Testis (tissue), 5 donors: ENCODE measurements around the gene SLC6A19. TPM values are rescaled to one million over a fixed set of nuclear protein-coding genes. Genes with fewer than 3 reads are reported as not detected.

Source experiments
- DNase-seq: peaks from one replicate; pipeline ENCODE4 v3.0.0-alpha.2; 2019
- H3K27ac ChIP-seq, 2 donors: fragments of 200-600 bp; sonication (generic); one replicate each; pipeline ENCODE4 v1.5.1; 2019
- H3K27me3 ChIP-seq: fragments of 200-600 bp; sonication (generic); one replicate; pipeline ENCODE4 v1.5.1; 2019
- H3K36me3 ChIP-seq: fragments of 200-600 bp; sonication (generic); one replicate; pipeline ENCODE4 v1.5.1; 2017; ENCODE audit warnings: low read depth; ENCODE audit errors: missing control alignments
- H3K4me1 ChIP-seq: fragments of 200-600 bp; sonication (generic); one replicate; pipeline ENCODE4 v1.5.1; 2019
- H3K4me3 ChIP-seq, 2 donors: fragments of 200-600 bp; sonication (generic); one replicate each; pipeline ENCODE4 v1.5.1; 2017 to 2019
- H3K9me3 ChIP-seq: fragments of 200-600 bp; sonication (generic); one replicate; pipeline ENCODE4 v1.5.1; 2017
- POLR2A ChIP-seq: fragments of 450-650 bp; IDR thresholded peaks from one replicate; pipeline ENCODE4 v1.6.1; 2017; ENCODE audit warnings: antibody characterized with exemption, mild to moderate bottlenecking, moderate library complexity
- WGBS, 2 donors: methylation state at CpG; one replicate each; pipeline ENCODE4 v1.1.5; 2018; 5-methylcytosine and 5-hydroxymethylcytosine counted together
- intact Hi-C: fragments of 100-400 bp; cut with DNase I; formaldehyde crosslinking; loops from one replicate; pipeline ENCODE4 v1.15.1; 2023; ENCODE audit warnings: low total_unique reads
- long read RNA-seq, 2 donors: transcript quantifications; one replicate each; lab custom pipeline, GENCODE V29; 2026
- polyA plus RNA-seq: library from polyadenylated mRNA; stranded (reverse); fragments of 350-450 nt; fragmentation: Illumina TruSeq; extraction: RNeasy Lipid Tissue Mini Kit (QIAGEN cat#74804); gene quantifications from one replicate; pipeline ENCODE4 v1.2.3, GENCODE V29; 2014; ENCODE audit warnings: low read depth, low replicate concordance; ENCODE audit not compliant: insufficient read depth
- total RNA-seq, 2 donors: library from RNA; depleted of rRNA; stranded (reverse); fragments of >200 nt; gene quantifications; one replicate each; pipeline ENCODE4 v1.2.3, GENCODE V29; 2016
- TF ChIP-seq, protein P1 (sequence below), 3 experiments: fragments of 450-650 bp in 2 of 3; fragments of 200-600 bp in 1 of 3; sonication (generic) in 1 of 3; IDR thresholded peaks; one replicate each; pipeline ENCODE4 v1.5.1; 2016 to 2019; ENCODE audit warnings: antibody characterized with exemption in 3 of 3, mild to moderate bottlenecking in 2 of 3, moderate library complexity in 1 of 3

The SLC6A19 gene
- total RNA-seq (under 1 TPM; 0.16 to 0.68 TPM), polyA plus RNA-seq (0.28 TPM)
- long read RNA-seq, donor 1 = 0 reads
- long read RNA-seq, donor 2 = 0 reads

DNA sequence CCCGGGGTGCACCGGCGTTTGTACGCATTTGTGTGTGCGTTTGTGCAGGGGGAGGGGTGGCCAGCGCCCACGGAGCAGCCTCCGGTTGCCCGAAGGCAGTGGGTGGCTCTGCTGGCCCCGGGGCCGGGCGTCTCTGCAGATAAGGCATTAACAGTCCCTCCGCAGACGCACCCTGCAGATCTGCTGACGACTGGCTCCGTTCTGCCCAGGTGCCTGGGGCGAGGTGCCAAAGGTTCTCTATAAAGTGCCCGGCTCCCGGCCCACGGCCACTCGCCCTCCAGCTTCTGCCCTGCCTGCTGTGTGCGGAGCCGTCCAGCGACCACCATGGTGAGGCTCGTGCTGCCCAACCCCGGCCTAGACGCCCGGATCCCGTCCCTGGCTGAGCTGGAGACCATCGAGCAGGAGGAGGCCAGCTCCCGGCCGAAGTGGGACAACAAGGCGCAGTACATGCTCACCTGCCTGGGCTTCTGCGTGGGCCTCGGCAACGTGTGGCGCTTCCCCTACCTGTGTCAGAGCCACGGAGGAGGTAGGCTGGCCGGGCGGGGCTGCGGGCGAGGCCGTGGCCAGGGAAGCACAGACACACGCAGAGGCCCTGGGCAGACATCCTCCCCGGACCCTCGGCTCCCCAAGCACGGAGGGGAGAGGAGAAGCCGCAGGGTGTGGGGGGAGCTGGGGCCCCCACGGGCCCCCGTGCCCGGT lies at the start of gene SLC6A19:
SLC6A19 (plus strand) TSS at position 269 of the 699 bp plus-strand sequence; CDS start at position 325, 56 bp downstream.
- no peak within 1 kb of the TSS for H3K27ac ChIP-seq
- 76% methylated on average over 48 of the region's 51 CpGs; no CpG with 5 or more reads in 1 of the 2 donors for WGBS, 2 donors
- no peaks in the 10 kb centered on the region for H3K36me3 ChIP-seq
- intact Hi-C loops = no loop called here
- no peaks in the 10 kb centered on the region for H3K27me3 ChIP-seq
- TF ChIP-seq POLR2A = no peak
- TF ChIP-seq, protein P1, sequence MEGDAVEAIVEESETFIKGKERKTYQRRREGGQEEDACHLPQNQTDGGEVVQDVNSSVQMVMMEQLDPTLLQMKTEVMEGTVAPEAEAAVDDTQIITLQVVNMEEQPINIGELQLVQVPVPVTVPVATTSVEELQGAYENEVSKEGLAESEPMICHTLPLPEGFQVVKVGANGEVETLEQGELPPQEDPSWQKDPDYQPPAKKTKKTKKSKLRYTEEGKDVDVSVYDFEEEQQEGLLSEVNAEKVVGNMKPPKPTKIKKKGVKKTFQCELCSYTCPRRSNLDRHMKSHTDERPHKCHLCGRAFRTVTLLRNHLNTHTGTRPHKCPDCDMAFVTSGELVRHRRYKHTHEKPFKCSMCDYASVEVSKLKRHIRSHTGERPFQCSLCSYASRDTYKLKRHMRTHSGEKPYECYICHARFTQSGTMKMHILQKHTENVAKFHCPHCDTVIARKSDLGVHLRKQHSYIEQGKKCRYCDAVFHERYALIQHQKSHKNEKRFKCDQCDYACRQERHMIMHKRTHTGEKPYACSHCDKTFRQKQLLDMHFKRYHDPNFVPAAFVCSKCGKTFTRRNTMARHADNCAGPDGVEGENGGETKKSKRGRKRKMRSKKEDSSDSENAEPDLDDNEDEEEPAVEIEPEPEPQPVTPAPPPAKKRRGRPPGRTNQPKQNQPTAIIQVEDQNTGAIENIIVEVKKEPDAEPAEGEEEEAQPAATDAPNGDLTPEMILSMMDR (IDR thresholded peaks at IDR 0.05) = no peak
- no peak within 1 kb of the TSS for H3K4me3 ChIP-seq
- DNase-seq = no peak
- peaks cover 9% of the 10 kb centered on the region for H3K4me1 ChIP-seq
- H3K9me3 ChIP-seq = no peaks in the 10 kb centered on the region

- no peaks in the 10 kb centered on the region for H3K36me3 ChIP-seq
- intact Hi-C loops = no loop called here
- H3K9me3 ChIP-seq = no peaks in the 10 kb centered on the region
- TF ChIP-seq, protein P1 (IDR thresholded peaks at IDR 0.05) = no peak
- TF ChIP-seq POLR2A = no peak
- no peaks in the 10 kb centered on the region for H3K27me3 ChIP-seq
- peaks cover 11% of the 10 kb centered on the region for H3K4me1 ChIP-seq
- no peak overlapping the region for H3K4me3 ChIP-seq
- no peak for DNase-seq
- no peak overlapping the region for H3K27ac ChIP-seq
- 74 to 100% methylated on average over 1 to 10 of the region's 10 CpGs for WGBS, 2 donors
Observed at GRCh38 chr5:1152156-1152555, 49.2 kb upstream of the SLC6A19 start.

DNA sequence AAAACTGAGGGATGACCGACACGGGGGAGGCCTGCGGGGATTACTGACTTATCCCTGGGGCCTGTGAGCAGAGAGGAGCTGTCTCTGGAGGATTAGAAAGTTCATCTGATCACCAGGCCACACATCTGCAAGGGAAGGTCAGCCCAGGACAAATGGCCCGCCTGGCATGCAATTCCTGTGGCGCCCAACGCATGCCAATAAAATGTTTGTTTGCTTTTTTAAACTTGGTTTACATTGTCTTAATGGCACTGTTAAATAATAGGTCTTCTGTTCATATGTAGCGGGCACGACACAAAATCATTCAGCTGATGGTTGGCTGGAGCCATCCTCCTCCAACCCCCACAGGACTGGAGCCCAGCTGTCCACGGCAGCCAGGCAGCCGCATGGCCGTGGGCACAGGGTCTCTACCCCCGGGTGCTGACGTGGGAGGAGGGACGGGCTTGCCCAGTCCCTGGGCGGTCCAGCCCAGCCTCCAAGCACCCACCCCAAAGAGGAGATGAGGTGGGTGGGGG lies 48.6 kb upstream of the SLC6A19 start:
- H3K36me3 ChIP-seq = no peaks in the 10 kb centered on the region
- intact Hi-C loops = no loop called here

DNA sequence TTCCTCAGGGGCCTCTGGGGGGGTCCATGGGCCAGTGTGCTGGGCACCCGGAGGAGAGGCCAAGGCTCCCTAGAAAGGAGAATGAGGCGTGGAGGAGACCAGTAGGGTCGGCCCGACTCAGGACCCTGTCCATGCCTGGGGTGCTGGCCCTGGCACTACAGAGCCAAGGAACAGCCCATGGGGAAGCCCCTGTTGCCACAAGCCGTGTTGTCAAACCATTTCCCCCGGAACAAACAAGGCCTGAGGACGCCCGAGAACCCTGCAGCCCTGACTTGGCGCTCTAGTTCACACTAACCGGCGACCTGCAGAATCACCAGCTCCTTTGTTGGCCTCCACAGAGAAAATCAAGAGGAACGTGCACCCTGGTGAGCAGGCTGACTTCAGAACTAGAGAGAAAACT lies 48.0 kb upstream of the SLC6A19 start:
- intact Hi-C loops = no loop called here
- DNase-seq = no peak
- no peak for TF ChIP-seq POLR2A
- TF ChIP-seq, protein P1 (IDR thresholded peaks at IDR 0.05) = no peak

More for the DNA sequence above, 48.6 kb upstream of the SLC6A19 start:
- Histone ChIP-seq H3K9me3 (no peaks in the 10 kb centered on the region), H3K4me1 (peaks cover 11% of the 10 kb centered on the region), H3K27ac (no peak overlapping the region), H3K4me3 (no peak overlapping the region), H3K27me3 (no peaks in the 10 kb centered on the region)
- WGBS, 2 donors = 59 to 92% methylated on average over 13 to 15 of the region's 15 CpGs
- DNase-seq = no peak
- no peak for TF ChIP-seq POLR2A
- TF ChIP-seq, protein P1 (IDR thresholded peaks at IDR 0.05) = no peak

More for the DNA sequence above, 48.0 kb upstream of the SLC6A19 start:
- H3K27me3 ChIP-seq = no peaks in the 10 kb centered on the region
- 57 to 83% methylated on average over 9 to 12 of the region's 12 CpGs for WGBS, 2 donors
- no peak overlapping the region for H3K4me3 ChIP-seq
- no peaks in the 10 kb centered on the region for H3K36me3 ChIP-seq
- no peaks in the 10 kb centered on the region for H3K9me3 ChIP-seq
- peaks cover 11% of the 10 kb centered on the region for H3K4me1 ChIP-seq
- H3K27ac ChIP-seq = no peak overlapping the region
